ENCODE data around the gene ZNF578.

GRCh38 chr19:52542984-52543664 is 89.8 kb downstream of the ZNF578 start:
- no peak for TF ChIP-seq YY1 (IDR thresholded peaks at IDR 0.05; ENCODE audit: insufficient read depth, insufficient read length)
- TF ChIP-seq ZNF274 (IDR thresholded peaks at IDR 0.05; ENCODE audit: low read depth, low read length): no peak
- TF ChIP-seq SUZ12 (IDR thresholded peaks at IDR 0.05; ENCODE audit: extremely low read depth, insufficient read depth, insufficient read length): no peak

Measured in NT2/D1 (cell line).